Stimulated activated CD4-positive, alpha-beta T cell treated with anti-CD3 and anti-CD28 coated beads, TNF-alpha, amount 100 ng/mL, for 1 hour (primary cell): ENCODE measurements around the gene SMIM14.
"Not testable (repeated sequence)": the region's sequence is repeated elsewhere in the genome, so short reads cannot be mapped to it uniquely, and the experiment has no call there.

Experiments
- DNase-seq, 3 donors: peaks; one replicate each; pipeline ENCODE4 v3.0.0-alpha.2; 2020; ENCODE audit warnings: low read depth in 3 of 3, low spot score in 1 of 3

Gene SMIM14

GRCh38 chr4:39502664-39503035 is 136.0 kb downstream of the SMIM14 start:
- DNase-seq: not testable (repeated sequence)

GRCh38 chr4:39502019-39502663 is 136.5 kb downstream of the SMIM14 start:
- no peak for DNase-seq

- DNase-seq: no peak
Observed at GRCh38 chr4:39498727-39499020, 140.0 kb downstream of the SMIM14 start.

GRCh38 chr4:39497909-39498726 is 140.5 kb downstream of the SMIM14 start:
- DNase-seq: no peak
